Non-pigmented ciliary epithelial cell (primary cell): ENCODE data around the gene RTN4.

Experiments used
- DNase-seq: peaks from one replicate; pipeline ENCODE4 v3.0.0-alpha.2; 2010; ENCODE audit warnings: low read depth

RTN4 gene

DNA sequence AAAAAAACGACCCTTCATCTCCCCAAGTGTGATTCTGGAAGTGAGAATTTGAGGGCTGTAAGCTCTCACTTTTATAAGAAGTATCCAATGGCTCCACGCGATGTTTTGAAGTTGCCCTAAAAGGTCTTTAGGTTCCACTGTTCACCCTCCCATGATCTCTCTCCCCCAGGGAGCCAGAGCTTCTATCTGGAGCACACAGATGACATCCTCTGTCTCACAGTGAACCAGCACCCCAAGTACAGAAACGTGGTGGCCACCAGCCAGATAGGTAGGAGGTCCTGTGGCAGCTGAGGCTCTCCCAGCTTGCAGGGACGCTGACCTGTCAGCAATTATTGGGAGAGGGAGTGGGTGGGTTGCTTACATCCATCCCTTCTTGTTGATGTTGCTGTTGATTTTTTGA lies 97.8 kb downstream of the RTN4 start:
- DNase-seq: no peak

GRCh38 chr2:54950811-54951210 lies 99.4 kb downstream of the RTN4 start:
- DNase-seq: no peak

- no peak for DNase-seq
Observed at GRCh38 chr2:54949431-54949830, 100.8 kb downstream of the RTN4 start.

DNA sequence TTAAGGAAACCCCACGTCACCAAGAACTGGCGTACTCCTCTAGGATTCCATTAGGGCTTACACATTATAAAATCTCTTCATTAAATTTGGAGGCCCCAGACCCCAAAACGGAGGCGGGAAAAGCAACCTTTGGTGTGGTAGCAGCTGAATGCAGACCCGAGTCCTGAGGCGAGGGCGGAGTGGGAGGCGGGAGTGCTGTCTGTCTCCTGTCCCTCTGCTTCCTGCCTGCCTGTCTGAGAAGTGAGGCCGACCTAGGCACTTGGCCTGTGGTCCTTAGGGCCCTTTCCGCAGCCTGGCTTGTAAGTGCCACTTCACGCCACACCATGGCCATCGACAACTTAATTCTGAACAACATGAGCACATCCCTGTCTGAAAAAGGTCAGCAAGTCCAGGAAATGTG lies 102.1 kb downstream of the RTN4 start:
- DNase-seq: no peak

- no peak for DNase-seq
Observed at GRCh38 chr2:54947646-54948045, 102.6 kb downstream of the RTN4 start.

DNA sequence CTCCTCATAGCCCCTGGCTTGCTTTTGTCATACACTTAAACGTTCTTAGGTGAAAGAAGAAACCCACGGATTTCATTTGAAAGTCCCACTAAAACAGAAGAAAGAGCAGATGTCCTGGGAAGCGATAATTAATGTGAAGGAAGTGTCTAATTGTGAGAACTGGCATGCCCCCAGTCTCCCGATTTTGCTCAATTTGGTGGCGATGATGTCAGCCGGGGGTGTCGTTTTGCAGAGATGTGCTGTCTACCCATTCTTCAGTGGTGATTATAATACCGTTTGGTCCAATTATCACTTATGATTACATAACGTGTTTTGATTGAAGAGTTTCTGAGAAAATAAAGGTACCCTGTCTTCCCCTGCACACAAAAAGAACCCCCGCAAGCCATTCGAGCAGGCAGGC lies 103.1 kb downstream of the RTN4 start:
- DNase-seq: no peak

GRCh38 chr2:54946220-54946805 lies 103.9 kb downstream of the RTN4 start:
- no peak for DNase-seq

DNA sequence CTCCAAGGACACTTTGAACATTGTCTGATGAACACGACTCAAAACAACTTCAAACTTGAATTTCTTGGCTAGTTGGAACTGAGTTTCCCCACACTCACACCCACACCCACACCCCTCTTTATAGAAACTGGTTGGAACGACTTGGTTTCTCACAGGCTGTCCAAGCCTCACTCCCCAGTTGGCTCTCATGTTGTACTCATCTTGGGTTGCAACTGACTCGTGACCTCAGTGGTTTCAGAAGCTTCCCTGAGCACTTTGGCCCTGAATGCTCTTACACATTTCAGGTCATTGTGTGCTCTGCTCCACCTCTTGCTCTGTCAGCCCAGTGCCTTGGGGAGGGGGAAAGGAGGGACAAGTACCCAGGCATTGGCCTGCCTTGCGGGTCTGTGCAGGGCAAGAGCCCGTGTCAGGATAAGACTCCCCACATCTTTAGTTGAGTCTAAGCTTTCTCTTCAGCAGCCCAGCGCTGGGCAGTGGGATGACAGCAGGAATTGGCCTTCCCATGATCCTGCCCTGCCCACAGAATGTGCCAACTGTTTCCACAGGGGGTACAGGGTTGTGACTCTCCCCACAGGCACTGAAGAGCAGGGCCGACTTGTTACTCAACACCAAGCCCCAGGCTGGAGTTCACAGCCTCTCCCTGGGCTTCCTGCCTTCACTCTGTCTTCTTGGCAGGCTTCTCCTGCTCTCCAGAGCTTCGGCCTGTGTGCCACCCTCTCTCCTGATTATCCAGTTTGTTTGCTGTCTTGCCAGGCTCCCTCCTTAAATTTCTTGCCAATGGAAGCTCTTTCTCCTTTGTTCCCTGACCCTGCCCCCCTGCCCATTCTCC lies 104.6 kb downstream of the RTN4 start:
- DNase-seq: no peak

GRCh38 chr2:54944724-54945326 lies 105.4 kb downstream of the RTN4 start:
- no peak for DNase-seq

GRCh38 chr2:54942373-54942772 lies 107.9 kb downstream of the RTN4 start:
- DNase-seq: no peak

DNA sequence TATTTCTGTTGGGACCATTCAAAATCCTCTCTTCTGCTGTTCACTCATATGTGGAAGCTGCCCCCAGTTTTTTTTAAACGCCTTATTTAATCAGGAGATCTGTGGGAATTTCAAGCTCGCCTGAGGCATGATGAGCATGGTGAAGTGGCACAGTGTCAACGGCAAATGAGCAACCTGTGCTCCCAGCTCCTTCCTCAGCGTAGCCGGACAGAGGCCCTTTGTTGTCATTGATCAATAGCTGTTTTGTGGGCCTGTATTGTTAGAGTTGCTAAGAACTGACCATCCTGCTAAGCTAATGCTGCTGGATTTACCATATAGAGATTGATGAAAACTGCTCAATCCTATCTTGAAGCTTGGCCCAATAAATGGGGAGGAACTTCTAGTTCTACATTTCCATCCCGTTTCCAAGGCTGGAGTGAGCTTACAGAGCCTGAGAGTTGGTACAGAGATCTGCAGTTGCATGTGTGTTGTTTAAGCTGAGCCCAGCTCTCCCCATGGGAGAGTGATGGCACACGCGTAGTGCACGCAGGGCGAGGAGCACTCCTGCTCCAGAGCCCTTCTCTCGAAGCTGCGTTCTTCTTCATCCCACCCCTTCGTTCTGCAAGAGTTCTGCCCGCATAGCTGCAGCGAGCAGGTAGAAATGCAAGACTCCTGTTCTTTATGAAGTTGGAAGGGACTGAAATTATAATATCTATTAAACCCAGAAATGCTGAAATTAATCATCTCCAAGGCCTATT lies 108.8 kb downstream of the RTN4 start:
- no peak for DNase-seq

DNA sequence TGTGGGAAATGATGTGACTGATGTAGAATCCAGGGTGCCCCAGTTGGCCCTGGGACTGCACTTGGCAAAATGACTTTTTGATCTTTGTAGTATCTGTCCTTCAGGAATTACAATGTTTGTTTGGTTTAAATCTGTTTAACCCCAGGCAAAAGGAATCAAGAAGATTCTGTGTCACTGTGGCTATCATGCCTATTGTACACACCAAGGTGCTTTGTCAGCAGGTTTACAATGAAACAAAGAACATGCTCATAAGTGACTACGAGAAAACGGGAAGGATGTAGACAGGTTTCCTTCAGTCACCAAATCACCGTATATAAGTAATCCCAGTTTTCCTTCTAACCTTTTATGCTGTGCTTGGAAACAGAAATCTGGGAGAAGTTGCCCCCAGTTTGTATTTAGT lies 109.5 kb downstream of the RTN4 start:
- no peak for DNase-seq

- no peak for DNase-seq
Observed at GRCh38 chr2:54939446-54940118, 110.7 kb downstream of the RTN4 start.

GRCh38 chr2:54936766-54937165 lies 113.5 kb downstream of the RTN4 start:
- DNase-seq: no peak

- DNase-seq: no peak
Observed at GRCh38 chr2:54935389-54935788, 114.9 kb downstream of the RTN4 start.

GRCh38 chr2:54931473-54931872 lies 118.8 kb downstream of the RTN4 start:
- no peak for DNase-seq

DNA sequence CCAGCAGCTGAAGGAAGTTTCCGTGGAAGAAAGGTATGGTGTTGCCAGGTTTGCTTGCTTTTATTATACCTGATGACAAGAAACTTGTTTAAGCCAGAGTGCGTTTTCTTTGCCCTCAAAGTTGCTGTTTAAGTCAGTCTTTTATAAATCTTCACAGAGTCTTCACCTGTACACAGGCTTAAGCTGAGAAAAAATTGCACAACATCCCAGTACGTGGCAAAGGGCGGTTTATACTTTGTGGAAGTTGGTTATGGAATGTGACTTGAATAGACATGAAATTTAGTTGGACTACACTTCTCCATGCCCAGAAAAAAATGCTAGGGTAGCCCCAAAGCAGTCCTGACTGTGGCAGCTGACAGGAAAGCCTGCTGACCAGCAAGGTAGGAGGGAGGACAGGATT lies 121.5 kb downstream of the RTN4 start:
- DNase-seq: no peak

- no peak for DNase-seq
Observed at GRCh38 chr2:54927751-54928615, 122.3 kb downstream of the RTN4 start.

DNA sequence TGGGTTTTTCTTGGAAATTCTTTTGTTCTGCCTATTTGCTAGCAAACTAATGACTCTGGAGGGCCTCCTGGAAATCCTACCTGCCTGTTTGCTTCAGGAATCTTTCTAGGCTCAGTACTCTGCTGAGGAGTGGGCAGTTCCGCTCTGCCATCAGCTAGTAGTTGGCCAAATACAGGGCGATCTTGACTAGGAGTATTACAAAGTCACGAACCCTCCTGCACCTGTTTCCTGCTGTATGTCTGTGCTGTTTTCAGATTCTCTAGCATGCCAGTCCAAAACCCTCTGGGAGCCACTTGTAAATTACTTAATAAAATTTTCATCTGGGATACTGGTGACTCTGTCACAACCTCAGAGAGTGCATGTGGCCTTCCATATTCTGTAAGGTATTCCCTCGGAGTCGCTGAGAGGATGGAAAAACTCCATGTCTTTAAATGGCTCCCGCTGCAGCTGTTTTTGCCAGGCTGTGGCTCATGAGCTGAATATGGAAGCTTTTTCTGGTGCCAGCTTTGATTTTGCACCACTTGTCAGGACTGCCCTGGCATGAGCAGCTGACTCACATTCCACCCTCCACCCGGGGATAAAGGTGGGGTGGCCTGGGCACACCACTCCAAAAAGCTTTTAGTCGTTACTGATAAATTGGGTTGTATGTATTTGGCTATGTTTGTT lies 123.0 kb downstream of the RTN4 start:
- no peak for DNase-seq

DNA sequence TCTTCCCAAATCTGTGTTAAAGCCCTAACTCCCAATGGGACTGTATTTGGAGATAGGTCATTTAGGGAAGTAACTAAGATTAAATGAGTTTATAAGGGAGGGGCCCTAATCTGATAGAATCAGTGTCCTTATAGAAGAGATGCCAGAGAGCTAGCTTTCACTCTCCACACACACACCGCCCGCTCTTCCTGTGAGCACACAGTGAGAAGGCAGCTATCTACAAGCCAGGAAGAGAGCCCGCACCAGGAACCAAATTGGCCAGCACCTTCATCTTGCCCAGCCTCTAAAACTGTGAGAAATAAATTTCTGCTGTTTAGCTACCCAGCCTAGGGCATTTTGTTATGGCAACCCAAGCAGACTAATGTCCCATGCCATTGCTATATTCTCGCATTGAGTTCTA lies 125.2 kb downstream of the RTN4 start:
- DNase-seq: no peak

- DNase-seq: no peak
Observed at GRCh38 chr2:54924121-54924520, 126.1 kb downstream of the RTN4 start.
